H1 (cell line): ENCODE results near the gene MRPL42. TPM values are rescaled to one million over a fixed set of nuclear protein-coding genes. Genes with fewer than 3 reads are reported as not detected.

ENCODE experiments used
- CTCF ChIA-PET: fragments of 300-600 bp; sonication (Branson Sonifier 250); formaldehyde crosslinking; loops from one replicate; lab custom pipeline; 2021; ENCODE audit not compliant: partially characterized antibody; lab: Charles Lee
- POLR2A ChIA-PET: fragments of 300-600 bp; sonication (Branson Sonifier 250); formaldehyde crosslinking; loops from one replicate; lab custom pipeline; 2021; ENCODE audit warnings: inconsistent platforms; ENCODE audit not compliant: partially characterized antibody; lab: Charles Lee
- DNase-seq, 2 experiments: peaks; one replicate each; pipeline versions ENCODE4 v3.0.0 to v3.0.0-alpha.2; 2010 to 2022; ENCODE audit warnings: low spot score in 2 of 2, low read depth in 1 of 2, mixed read lengths in 1 of 2
- FAIRE-seq: peaks from 2 replicates; lab custom pipeline; 2011; peaks lifted over from hg19 to GRCh38; lab: Jason Lieb, UNC
- H2AFZ ChIP-seq: 2 replicates; pipeline ENCODE4 v1.8.1; 2012; ENCODE audit warnings: low read length, inconsistent platforms
- H2AK5ac ChIP-seq: 2 replicates; pipeline ENCODE4 v1.6.1; 2013; ENCODE audit warnings: low read depth, low read length
- H2BK120ac ChIP-seq: replicated peaks from 2 replicates; pipeline ENCODE3; 2013; ENCODE audit warnings: low read depth, low read length, inconsistent platforms
- H2BK12ac ChIP-seq: 2 replicates; pipeline ENCODE4 v1.6.1; 2013; ENCODE audit warnings: low read depth, low read length
- H2BK15ac ChIP-seq: 2 replicates; pipeline ENCODE4 v1.6.1; 2013; ENCODE audit warnings: low read length
- H2BK20ac ChIP-seq: 2 replicates; pipeline ENCODE4 v1.6.1; 2013; ENCODE audit warnings: low read length
- H2BK5ac ChIP-seq: 2 replicates; pipeline ENCODE4 v1.6.1; 2013; ENCODE audit warnings: low read depth, low read length
- H3K14ac ChIP-seq: 2 replicates; pipeline ENCODE4 v1.6.1; 2013; ENCODE audit warnings: inconsistent platforms; ENCODE audit not compliant: insufficient read length
- H3K18ac ChIP-seq: 2 replicates; pipeline ENCODE4 v1.6.1; 2013; ENCODE audit warnings: low read length; ENCODE audit errors: extremely low read depth
- H3K23ac ChIP-seq: 2 replicates; pipeline ENCODE4 v1.6.1; 2013; ENCODE audit warnings: inconsistent platforms; ENCODE audit not compliant: insufficient read length
- H3K23me2 ChIP-seq: 2 replicates; pipeline ENCODE4 v1.6.1; 2013; ENCODE audit warnings: low read depth, low read length
- H3K27ac ChIP-seq: 2 replicates; pipeline ENCODE4 v1.6.1; 2011; ENCODE audit warnings: low read depth, low read length, inconsistent platforms
- H3K27me3 ChIP-seq, 4 experiments: replicated peaks in 1 of 4; 1 replicate in 1 of 4; 2 replicates in 3 of 4; pipeline versions ENCODE4 v1.6.1 to v1.8.1; 2011 to 2013; ENCODE audit warnings: low read length in 3 of 4, mild to moderate bottlenecking in 3 of 4, inconsistent platforms in 2 of 4, mixed read lengths in 2 of 4, moderate library complexity in 1 of 4; ENCODE audit not compliant: control insufficient read depth in 3 of 4, insufficient read depth in 3 of 4; ENCODE audit errors: extremely low read depth in 1 of 4
- H3K36me3 ChIP-seq, 4 experiments: 2 replicates each; pipeline versions ENCODE4 v1.6.1 to v1.8.1; 2011 to 2013; ENCODE audit warnings: mild to moderate bottlenecking in 4 of 4, low read length in 3 of 4, moderate library complexity in 2 of 4, control low read depth in 1 of 4, inconsistent platforms in 1 of 4; ENCODE audit not compliant: insufficient read depth in 4 of 4, control insufficient read depth in 2 of 4
- H3K4ac ChIP-seq: replicated peaks from 2 replicates; pipeline ENCODE3; 2013; ENCODE audit warnings: low read length, low read depth, mixed read lengths, inconsistent platforms; ENCODE audit not compliant: insufficient read length
- H3K4me1 ChIP-seq, 4 experiments: replicated peaks in 1 of 4; 1 replicate in 1 of 4; 2 replicates in 3 of 4; pipeline versions ENCODE4 v1.6.1 to v1.8.1; 2011 to 2013; ENCODE audit warnings: low read length in 3 of 4, inconsistent platforms in 2 of 4, mixed read lengths in 1 of 4; ENCODE audit not compliant: insufficient read depth in 4 of 4, control insufficient read depth in 3 of 4
- H3K4me2 ChIP-seq, 2 experiments: 2 replicates each; pipeline versions ENCODE4 v1.6.1 to v1.8.1; 2011 to 2013; ENCODE audit warnings: low read depth in 2 of 2, low read length in 2 of 2, control low read depth in 1 of 2, inconsistent platforms in 1 of 2, mild to moderate bottlenecking in 1 of 2; ENCODE audit not compliant: insufficient read depth in 1 of 2
- H3K4me3 ChIP-seq, 4 experiments: fragments of 200-600, 300-600 bp in 1 of 4; sonication (generic), shearing (Covaris generic), sonication (Bioruptor Twin) in 1 of 4; 2 replicates each; pipeline versions ENCODE4 v1.5.1 to v1.8.1; 2011 to 2016; ENCODE audit warnings: low read length in 4 of 4, low read depth in 3 of 4, control low read depth in 2 of 4, inconsistent platforms in 2 of 4, mild to moderate bottlenecking in 2 of 4, mixed read lengths in 1 of 4, moderate library complexity in 1 of 4; ENCODE audit not compliant: insufficient read depth in 2 of 4; ENCODE audit errors: extremely low read depth in 1 of 4
- H3K56ac ChIP-seq: replicated peaks from 2 replicates; pipeline ENCODE3; 2013; ENCODE audit warnings: low read depth, mild to moderate bottlenecking, mixed read lengths, low read length, inconsistent platforms; ENCODE audit not compliant: insufficient read length
- H3K79me1 ChIP-seq: 2 replicates; pipeline ENCODE4 v1.6.1; 2013; ENCODE audit warnings: low read depth, low read length, control low read depth
- H3K79me2 ChIP-seq, 2 experiments: 2 replicates each; pipeline versions ENCODE4 v1.6.1 to v1.8.1; 2012 to 2013; ENCODE audit warnings: low read length in 2 of 2, mild to moderate bottlenecking in 2 of 2, inconsistent platforms in 1 of 2; ENCODE audit not compliant: insufficient read depth in 2 of 2, control insufficient read depth in 1 of 2
- H3K9ac ChIP-seq, 4 experiments: replicated peaks in 1 of 4; 1 replicate in 1 of 4; 2 replicates in 3 of 4; pipeline versions ENCODE4 v1.6.1 to v1.8.1; 2011 to 2013; ENCODE audit warnings: low read depth in 3 of 4, low read length in 3 of 4, control low read depth in 2 of 4, mild to moderate bottlenecking in 2 of 4, moderate library complexity in 2 of 4, inconsistent platforms in 1 of 4; ENCODE audit errors: extremely low read depth in 1 of 4
- H3K9me3 ChIP-seq, 2 experiments: 2 replicates each; pipeline versions ENCODE4 v1.6.1 to v1.8.1; 2012 to 2013; ENCODE audit warnings: mild to moderate bottlenecking in 2 of 2, moderate library complexity in 2 of 2, control low read depth in 1 of 2, inconsistent platforms in 1 of 2, low read depth in 1 of 2, low read length in 1 of 2, mixed read lengths in 1 of 2; ENCODE audit not compliant: insufficient read depth in 2 of 2
- H4K20me1 ChIP-seq, 2 experiments: replicated peaks in 1 of 2; 2 replicates each; pipeline versions ENCODE3 to v1.8.1; 2011 to 2013; ENCODE audit warnings: inconsistent platforms in 2 of 2, low read length in 2 of 2, mild to moderate bottlenecking in 1 of 2; ENCODE audit not compliant: insufficient read depth in 2 of 2, control insufficient read depth in 1 of 2
- H4K5ac ChIP-seq: 2 replicates; pipeline ENCODE4 v1.6.1; 2013; ENCODE audit warnings: low read length, low read depth, mixed read lengths, inconsistent platforms; ENCODE audit not compliant: insufficient read length
- H4K8ac ChIP-seq: 2 replicates; pipeline ENCODE4 v1.8.0; 2013; ENCODE audit warnings: mild to moderate bottlenecking, moderate library complexity, low read length, inconsistent platforms; ENCODE audit not compliant: insufficient read depth; ENCODE audit errors: extremely low read depth
- H4K91ac ChIP-seq: replicated peaks from 2 replicates; pipeline ENCODE3; 2013; ENCODE audit warnings: low read length, mixed read lengths, inconsistent platforms; ENCODE audit not compliant: insufficient read length
- RXRA ChIP-seq: IDR thresholded peaks from 2 replicates; pipeline ENCODE4 v1.6.1; 2011; ENCODE audit warnings: low read depth, mild to moderate bottlenecking, low read length, moderate library complexity; ENCODE audit not compliant: insufficient read depth
- WGBS, 2 experiments: shearing (Covaris generic) in 1 of 2; methylation state at CpG; one replicate each; pipeline versions ENCODE4 v1.1.6 to v1.1.7; 2013 to 2015; ENCODE audit warnings: low lambda C conversion rate in 2 of 2, mixed read lengths in 2 of 2, inconsistent platforms in 1 of 2, low coverage in 1 of 2, missing lambda C conversion rate in 1 of 2; ENCODE audit not compliant: insufficient replicate concordance in 2 of 2, insufficient coverage in 1 of 2, insufficient read length in 1 of 2; ENCODE audit errors: extremely low coverage in 1 of 2, missing lambda C conversion rate in 1 of 2; 5-methylcytosine and 5-hydroxymethylcytosine counted together
- polyA plus RNA-seq, 7 experiments: library from polyadenylated mRNA; depleted of rRNA in 3 of 7; stranded (reverse) in 5 of 7; unstranded in 2 of 7; fragments of >200 nt in 5 of 7; fragments of 200-250 nt in 2 of 7; gene quantifications; 1 replicate in 5 of 7; 2 replicates in 1 of 7; 4 replicates in 1 of 7; pipeline versions ENCODE4 v1.2.1 to v1.2.3, GENCODE V29; 2011 to 2013; ENCODE audit warnings: missing spikeins in 2 of 7, mixed read lengths in 2 of 7
- total RNA-seq: library from RNA; stranded (reverse); fragmentation: NEBNext Ultra II Directional; extraction: Animal tissue kit (Norgen Biotek cat#: 25700); gene quantifications from 2 replicates; pipeline ENCODE4 v1.2.1, GENCODE V29; 2021

Gene MRPL42
- total and polyA plus RNA-seq, 2 of the 8 experiments (the other 6 are each of a cell fraction or from before 2014, with no cell fraction given) = 110 to 176 TPM

- no peak overlapping the region for H2BK120ac ChIP-seq
- no peak overlapping the region for H2BK12ac ChIP-seq
- H3K9ac ChIP-seq = no peak overlapping the region
- H2AFZ ChIP-seq = no peak overlapping the region
- peaks cover 55 to 98% of the 10 kb centered on the region in 2 experiments for H3K79me2 ChIP-seq
- no peak overlapping the region for H3K27ac ChIP-seq
- H3K23me2 ChIP-seq = no peaks in the 10 kb centered on the region
- ChIA-PET POLR2A (interaction anchor here (0.7 to 0.9 kb wide), 4 partner anchors 8 to 51 kb away, joined by 3 read pairs; no protein-coding TSS in a partner anchor), CTCF (interaction anchor here (0.6 to 0.9 kb wide), 4 partner anchors 8 to 49 kb away, joined by 3 to 8 read pairs (median 4); no protein-coding TSS in a partner anchor)
- H3K4ac ChIP-seq = no peak overlapping the region
- no peak for FAIRE-seq
- no peak overlapping the region for H2BK20ac ChIP-seq
- TF ChIP-seq RXRA = no peak
- no peak overlapping the region for H3K23ac ChIP-seq
- H3K14ac ChIP-seq = no peak overlapping the region
- H3K79me1 ChIP-seq = peaks cover 4% of the 10 kb centered on the region
- no peak overlapping the region for H3K56ac ChIP-seq
- H3K4me3 ChIP-seq = no peak overlapping the region
- peaks cover 0 to 6% (median 5%) of the 10 kb centered on the region in 4 experiments; a peak in 6 of 7 replicates for H3K4me1 ChIP-seq
- no peak overlapping the region for H2AK5ac ChIP-seq
- H4K8ac ChIP-seq = no peak overlapping the region
- H4K20me1 ChIP-seq = peaks cover 22 to 25% of the 10 kb centered on the region in 2 experiments
- H3K4me2 ChIP-seq = no peak overlapping the region
- H4K5ac ChIP-seq = no peak overlapping the region
- no peaks in the 10 kb centered on the region for H3K9me3 ChIP-seq
- DNase-seq = no peak
- H3K18ac ChIP-seq = no peak overlapping the region
- H4K91ac ChIP-seq = no peak overlapping the region
- no peak overlapping the region for H2BK5ac ChIP-seq
- no peak overlapping the region for H2BK15ac ChIP-seq
- H3K36me3 ChIP-seq = no peaks in the 10 kb centered on the region
- no peaks in the 10 kb centered on the region for H3K27me3 ChIP-seq
- 94% methylated on average over 5 of the region's 5 CpGs; no CpG with 5 or more reads in 1 of the 2 experiments for WGBS, 2 experiments
Measured at GRCh38 chr12:93427779-93428564, 39.3 kb upstream of the MRPL42 start.
